Common myeloid progenitor, CD34-positive (primary cell): ENCODE data around the gene MBOAT1.
"Not testable (repeated sequence)": the region's sequence is repeated elsewhere in the genome, so short reads cannot be mapped to it uniquely, and the experiment has no call there.

ENCODE experiments used
- CTCF ChIA-PET: fragments of 350-600 bp; sonication (Branson Sonifier 250); formaldehyde crosslinking; loops from one replicate; lab custom pipeline; 2021; ENCODE audit warnings: antibody characterized with exemption; lab: Charles Lee
- POLR2A ChIA-PET: fragments of 350-600 bp; sonication (Branson Sonifier 250); formaldehyde crosslinking; loops from one replicate; lab custom pipeline; 2021; ENCODE audit warnings: antibody characterized with exemption; lab: Charles Lee
- DNase-seq, 3 donors: peaks; one replicate each; pipeline versions ENCODE4 v3.0.0 to v3.0.0-alpha.2; 2013
- H3K27ac ChIP-seq, 2 experiments: 1 replicate in 1 of 2; 2 replicates in 1 of 2; pipeline ENCODE4 v1.7.0; 2013; ENCODE audit warnings: inconsistent platforms in 2 of 2, low read length in 2 of 2, mild to moderate bottlenecking in 2 of 2, low read depth in 1 of 2, moderate library complexity in 1 of 2; ENCODE audit not compliant: severe bottlenecking in 2 of 2, insufficient read depth in 1 of 2, poor library complexity in 1 of 2
- H3K27me3 ChIP-seq, 5 experiments: replicated peaks in 2 of 5; 1 replicate in 3 of 5; 2 replicates in 2 of 5; pipeline versions ENCODE4 v1.6.1 to v1.7.0; 2013; ENCODE audit warnings: low read length in 4 of 5, mild to moderate bottlenecking in 2 of 5, moderate library complexity in 2 of 5, inconsistent platforms in 1 of 5; ENCODE audit not compliant: insufficient read depth in 5 of 5, control insufficient read depth in 4 of 5
- H3K36me3 ChIP-seq, 4 experiments: 1 replicate in 2 of 4; 2 replicates in 2 of 4; pipeline versions ENCODE4 v1.6.1 to v1.7.0; 2013; ENCODE audit warnings: low read length in 3 of 4, control low read depth in 1 of 4, mild to moderate bottlenecking in 1 of 4; ENCODE audit not compliant: control insufficient read depth in 4 of 4, insufficient read depth in 4 of 4
- H3K4me1 ChIP-seq, 4 experiments: 1 replicate in 3 of 4; 2 replicates in 1 of 4; pipeline versions ENCODE4 v1.6.1 to v1.7.1; 2013; ENCODE audit warnings: low read length in 3 of 4, mild to moderate bottlenecking in 3 of 4, control low read depth in 1 of 4, inconsistent platforms in 1 of 4, moderate library complexity in 1 of 4; ENCODE audit not compliant: control insufficient read depth in 4 of 4, insufficient read depth in 4 of 4; ENCODE audit errors: control extremely low read depth in 1 of 4
- H3K4me3 ChIP-seq, 7 experiments: 1 replicate in 4 of 7; 2 replicates in 3 of 7; pipeline versions ENCODE4 v1.5.1 to v1.7.0; 2013; ENCODE audit warnings: mild to moderate bottlenecking in 7 of 7, low read length in 6 of 7, moderate library complexity in 6 of 7, inconsistent platforms in 2 of 7, low read depth in 2 of 7, control low read depth in 1 of 7; ENCODE audit not compliant: insufficient read depth in 4 of 7, control insufficient read depth in 1 of 7; ENCODE audit errors: extremely low read depth in 1 of 7
- H3K9me3 ChIP-seq, 5 experiments: 1 replicate in 4 of 5; 2 replicates in 1 of 5; pipeline versions ENCODE4 v1.6.1 to v1.7.1; 2013; ENCODE audit warnings: low read length in 4 of 5, mild to moderate bottlenecking in 2 of 5, inconsistent platforms in 1 of 5, low read depth in 1 of 5, moderate library complexity in 1 of 5; ENCODE audit not compliant: control insufficient read depth in 4 of 5, insufficient read depth in 2 of 5; ENCODE audit errors: control extremely low read depth in 1 of 5
- WGBS: methylation state at CpG from one replicate; pipeline ENCODE4 v1.1.5; 2013; ENCODE audit not compliant: insufficient coverage; 5-methylcytosine and 5-hydroxymethylcytosine counted together

Gene MBOAT1

DNA sequence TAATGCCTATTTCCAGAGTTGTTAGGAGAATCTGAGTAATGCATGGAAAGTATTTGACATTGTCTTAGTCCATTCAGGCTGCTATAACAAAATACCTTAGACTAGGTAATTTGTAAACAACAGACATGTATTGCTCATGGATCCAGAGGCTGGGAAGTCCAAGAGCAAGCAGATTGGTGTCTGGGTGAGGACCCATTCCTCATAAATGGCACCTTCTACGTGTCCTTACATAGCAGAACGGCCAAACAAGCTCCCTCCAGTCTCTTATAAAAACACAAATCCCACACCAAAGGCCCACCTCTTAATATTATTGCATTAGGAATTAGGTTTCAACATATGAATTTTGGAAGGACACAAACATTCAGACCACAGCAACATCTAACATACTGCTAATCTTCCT lies 30.2 kb downstream of the MBOAT1 start:
- POLR2A ChIA-PET, result no interaction called here
- DNase-seq, result no peak
- no CpG with 5 or more reads among the region's 2 CpGs for WGBS

GRCh38 chr6:20180935-20181334 lies 31.3 kb downstream of the MBOAT1 start:
- Histone ChIP-seq H3K36me3 (peaks cover 2 to 18% (median 5%) of the 10 kb centered on the region in 4 experiments), H3K4me3 (peak overlapping the region in 1 of 7 experiments; percentile 34), H3K27me3 (no peaks in the 10 kb centered on the region), H3K9me3 (peaks cover 0 to 9% (median 2%) of the 10 kb centered on the region in 5 experiments), H3K4me1 (peaks cover 14 to 38% (median 26%) of the 10 kb centered on the region in 4 experiments), H3K27ac (no peak overlapping the region)
- POLR2A ChIA-PET, result no interaction called here
- peak; percentile 50 to 95 (median 93) for DNase-seq
- 15% methylated on average over 2 of the region's 3 CpGs for WGBS
- CTCF ChIA-PET, result interaction anchor here (1.5 kb wide), 1 partner anchor 55 kb away, joined by 3 read pairs; no protein-coding TSS in a partner anchor

More for the DNA sequence above, 30.2 kb downstream of the MBOAT1 start:
- Histone ChIP-seq H3K27me3 (no peaks in the 10 kb centered on the region), H3K4me1 (peaks cover 11 to 32% (median 25%) of the 10 kb centered on the region in 4 experiments), H3K4me3 (no peak overlapping the region), H3K27ac (no peak overlapping the region), H3K36me3 (peaks cover 5 to 18% (median 12%) of the 10 kb centered on the region in 4 experiments), H3K9me3 (peaks cover 0 to 9% (median 2%) of the 10 kb centered on the region in 5 experiments)
- CTCF ChIA-PET, result no interaction called here

- DNase-seq, POLR2A ChIA-PET, H3K27ac ChIP-seq, H3K27me3 ChIP-seq, H3K9me3 ChIP-seq, H3K4me3 ChIP-seq: not testable (repeated sequence)
- 33% methylated on average over 1 of the region's 4 CpGs for WGBS
- CTCF ChIA-PET, result interaction anchor here (0.6 to 1.5 kb wide), 3 partner anchors 22 to 87 kb away, joined by 3 read pairs; no protein-coding TSS in a partner anchor
- H3K36me3 ChIP-seq, result peaks cover 0 to 12% (median 3%) of the 10 kb centered on the region in 4 experiments
- H3K4me1 ChIP-seq, result peaks cover 18 to 49% (median 32%) of the 10 kb centered on the region in 4 experiments
Observed at GRCh38 chr6:20179287-20180045, 32.8 kb downstream of the MBOAT1 start.

GRCh38 chr6:20178327-20178726 lies 33.9 kb downstream of the MBOAT1 start:
- Histone ChIP-seq H3K27me3 (no peaks in the 10 kb centered on the region), H3K4me3 (no peak overlapping the region), H3K27ac (no peak overlapping the region), H3K9me3 (peaks cover 0 to 6% (median 0%) of the 10 kb centered on the region in 5 experiments), H3K36me3 (peaks cover 0 to 2% (median 0%) of the 10 kb centered on the region in 4 experiments), H3K4me1 (peaks cover 25 to 61% (median 43%) of the 10 kb centered on the region in 4 experiments)
- DNase-seq, result no peak
- 89% methylated on average over 1 of the region's 2 CpGs for WGBS
- POLR2A ChIA-PET, result no interaction called here
- CTCF ChIA-PET, result no interaction called here

GRCh38 chr6:20175810-20176410 lies 36.4 kb downstream of the MBOAT1 start:
- H3K27ac ChIP-seq, result no peak overlapping the region
- WGBS, result 100% methylated on average over 3 of the region's 4 CpGs
- no peak for DNase-seq
- H3K4me1 ChIP-seq, result peaks cover 29 to 68% (median 42%) of the 10 kb centered on the region in 4 experiments
- H3K36me3 ChIP-seq, result no peaks in the 10 kb centered on the region
- H3K4me3 ChIP-seq, result no peak overlapping the region
- no peaks in the 10 kb centered on the region for H3K9me3 ChIP-seq
- no peaks in the 10 kb centered on the region for H3K27me3 ChIP-seq
- POLR2A ChIA-PET, result interaction anchor here (0.6 kb wide), 2 partner anchors 11 to 62 kb away, joined by 3 to 4 read pairs; no protein-coding TSS in a partner anchor
- CTCF ChIA-PET, result interaction anchor here (0.9 to 2.0 kb wide), 4 partner anchors 20 to 50 kb away, joined by 4 to 5 read pairs (median 4); no protein-coding TSS in a partner anchor

GRCh38 chr6:20173833-20174792 lies 38.2 kb downstream of the MBOAT1 start:
- CTCF ChIA-PET, result interaction anchor here (1.0 to 2.0 kb wide), 3 partner anchors 28 to 116 kb away, joined by 3 to 4 read pairs (median 4); no protein-coding TSS in a partner anchor
- H3K4me3 ChIP-seq, result peak overlapping the region in 4 of 7 experiments; percentile 12 to 58 (median 24)
- H3K4me1 ChIP-seq, result peaks cover 20 to 70% (median 42%) of the 10 kb centered on the region in 4 experiments

More at GRCh38 chr6:20173833-20174792, 38.2 kb downstream of the MBOAT1 start:
- H3K9me3 ChIP-seq, result no peaks in the 10 kb centered on the region
- no peaks in the 10 kb centered on the region for H3K36me3 ChIP-seq
- H3K27me3 ChIP-seq, result no peaks in the 10 kb centered on the region
- peak overlapping the region; percentile 61 to 75 for H3K27ac ChIP-seq
- POLR2A ChIA-PET, result interaction anchor here (0.6 kb wide), 1 partner anchor 92 kb away, joined by 3 read pairs; no protein-coding TSS in a partner anchor
- WGBS, result 16% methylated on average over 12 of the region's 13 CpGs
- DNase-seq, result peak; percentile 69 to 93 (median 83)
